Stimulated activated CD8-positive, alpha-beta memory T cell treated with anti-CD3 and anti-CD28 coated beads, Interleukin-4, amount 100 ng/mL, for 1 hour (primary cell): Measurements from ENCODE around the gene ASTN1.

Source experiments
- DNase-seq, 2 donors: peaks; one replicate each; pipeline ENCODE4 v3.0.0-alpha.2; 2020; ENCODE audit warnings: low read depth in 2 of 2, low spot score in 1 of 2

The ASTN1 gene

GRCh38 chr1:177165069-177165439 is 542 bp upstream of the ASTN1 start:
- no peak for DNase-seq

DNA sequence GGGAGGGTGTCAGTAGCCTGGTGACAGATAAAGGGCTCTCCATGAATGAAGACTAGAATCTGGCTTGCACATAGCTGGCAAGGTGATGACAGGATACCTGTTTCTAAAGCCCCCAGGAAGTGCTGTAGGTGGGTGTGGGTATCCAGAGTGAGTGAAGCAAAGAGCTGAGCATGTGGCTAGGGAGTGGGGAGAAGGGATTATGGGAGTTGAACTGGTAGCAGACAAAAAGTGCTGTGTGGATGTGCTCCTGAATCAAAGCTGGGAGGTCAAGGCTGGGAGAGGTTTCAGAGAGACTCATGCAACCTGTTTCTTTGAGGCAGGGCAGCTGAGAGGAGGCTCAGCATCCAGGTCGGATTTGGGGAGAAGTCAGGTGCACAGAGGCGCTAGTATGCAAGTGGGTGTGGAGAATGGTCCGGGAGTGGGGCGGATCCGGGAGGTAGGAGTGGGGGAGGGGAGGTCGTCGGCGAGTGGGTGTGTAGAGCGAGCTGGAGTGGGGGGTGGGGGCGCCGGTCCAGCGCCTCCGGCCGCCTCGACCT is 600 bp downstream of the ASTN1 start:
- no peak for DNase-seq

DNA sequence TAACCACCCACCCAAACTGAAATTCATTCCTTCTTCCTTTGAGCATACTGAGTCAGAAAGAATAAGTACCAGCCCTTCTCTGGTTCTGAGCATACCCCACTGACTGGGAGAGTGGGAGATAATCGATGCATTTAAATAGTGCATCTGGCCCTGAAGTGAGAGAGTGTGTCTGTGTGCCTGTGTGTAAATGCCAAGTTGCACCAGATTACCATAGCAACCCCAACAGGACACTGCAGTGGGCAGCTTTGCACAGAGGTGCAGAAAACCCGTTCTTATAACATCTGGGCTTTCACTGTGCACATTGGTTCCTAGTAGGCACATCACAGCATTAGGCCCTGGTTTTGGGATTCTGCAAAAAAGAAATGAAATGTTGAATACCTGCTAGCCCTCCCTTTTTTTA is 2.3 kb downstream of the ASTN1 start:
- DNase-seq: no peak

DNA sequence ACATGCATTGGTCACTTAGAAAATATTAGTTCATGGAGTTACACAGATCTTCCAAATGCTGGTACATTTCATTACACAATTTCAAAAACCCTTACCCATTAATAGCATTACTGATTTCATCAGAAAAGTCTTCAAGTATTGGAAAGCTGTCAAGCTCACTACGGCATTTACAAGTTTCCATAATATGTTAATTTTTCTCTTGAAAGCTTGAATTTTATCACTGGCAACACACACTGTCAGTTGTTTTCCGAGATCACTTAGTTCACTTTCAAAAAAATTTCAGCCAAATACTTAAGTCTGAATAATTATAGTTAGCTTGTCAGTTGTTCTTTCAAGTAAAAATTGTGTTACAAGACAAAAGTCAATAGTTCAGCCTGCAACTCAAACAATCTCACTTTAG is 18.0 kb downstream of the ASTN1 start:
- DNase-seq: no peak

DNA sequence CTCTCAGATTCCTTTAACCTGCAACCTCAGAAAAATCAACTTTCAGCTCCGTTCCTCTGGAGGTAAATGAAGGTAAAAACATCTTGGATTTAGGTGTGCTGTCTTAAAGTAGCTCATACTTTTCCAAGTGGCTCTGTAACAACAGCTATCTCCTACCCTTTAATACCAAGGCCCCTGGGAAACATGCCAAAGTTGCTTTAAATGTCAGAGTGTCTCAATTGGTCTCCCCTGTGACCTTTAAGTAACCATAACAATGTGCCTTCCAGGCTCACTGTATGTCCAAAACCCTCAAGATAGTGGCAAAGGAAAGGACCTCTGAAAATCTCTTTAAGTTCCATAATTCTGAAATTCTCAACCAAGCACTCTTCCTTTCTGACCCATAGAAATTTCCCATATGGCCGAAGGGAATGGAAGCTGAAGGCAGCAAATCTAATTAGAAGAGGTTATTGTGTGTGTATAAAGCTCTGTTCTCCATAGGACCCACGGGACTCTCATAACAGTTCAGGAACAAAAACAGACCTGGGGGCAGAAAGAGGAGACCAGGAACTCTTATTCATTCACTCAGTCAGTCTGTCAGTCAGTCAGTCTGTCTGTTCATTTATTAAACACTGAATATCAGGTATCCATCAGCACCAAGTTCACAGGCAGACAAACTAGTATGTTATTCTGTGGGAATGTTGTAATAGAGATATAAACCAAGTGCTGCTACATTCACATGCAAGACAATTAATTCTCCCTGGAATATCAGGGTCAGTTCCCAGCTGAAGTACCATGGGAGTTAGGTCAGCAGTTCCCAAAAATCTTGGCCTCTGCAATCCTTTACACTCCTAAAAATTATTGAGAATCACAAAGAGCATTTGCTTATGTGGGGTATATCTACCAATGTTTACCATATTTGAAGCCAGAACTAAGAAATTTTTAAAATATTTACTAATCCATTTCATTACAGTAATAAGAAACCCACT is 19.1 kb downstream of the ASTN1 start:
- no peak for DNase-seq

DNA sequence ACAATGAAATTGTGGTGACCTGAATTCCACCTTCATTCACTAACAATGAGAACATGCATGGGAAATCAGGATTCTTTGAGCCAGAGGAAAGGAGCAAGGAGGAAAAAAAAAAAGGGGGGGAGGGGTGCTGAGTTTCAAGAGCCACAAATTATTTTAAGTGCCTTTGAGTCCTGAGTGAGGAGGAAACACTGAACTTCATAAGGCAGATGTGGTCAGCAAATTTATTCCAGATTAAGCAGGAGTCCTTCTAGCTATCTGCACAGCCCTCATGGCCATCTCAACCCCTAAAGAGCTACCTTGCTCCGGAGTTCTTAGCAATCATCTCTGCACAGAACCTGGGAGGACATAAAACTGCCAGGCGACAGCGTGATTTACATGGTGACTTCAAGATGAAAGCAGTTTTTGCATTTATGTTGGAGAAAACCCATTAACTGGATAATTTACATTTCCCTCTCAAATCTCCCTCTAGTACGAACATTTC is 21.7 kb downstream of the ASTN1 start:
- DNase-seq: no peak

DNA sequence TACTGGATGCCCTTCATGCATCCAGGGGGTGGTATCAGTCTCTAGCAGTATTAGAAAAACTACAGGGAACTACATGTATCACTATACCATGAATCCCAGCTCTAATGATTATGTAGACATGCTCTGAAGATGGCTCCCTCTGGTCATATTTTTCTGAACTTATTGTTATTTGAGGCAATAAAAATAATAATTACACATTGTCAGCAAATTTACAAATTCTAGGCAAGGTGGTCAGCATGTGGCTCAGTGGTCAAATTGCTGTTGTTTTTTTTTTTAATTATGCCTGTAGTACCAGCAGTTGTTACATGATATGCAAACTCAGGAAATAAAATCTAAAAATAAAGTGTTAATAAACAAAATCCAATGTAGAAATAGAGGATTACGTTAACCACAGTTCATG is 22.5 kb downstream of the ASTN1 start:
- no peak for DNase-seq

GRCh38 chr1:177138347-177138746 is 26.2 kb downstream of the ASTN1 start:
- no peak for DNase-seq

GRCh38 chr1:177137814-177138213 is 26.7 kb downstream of the ASTN1 start:
- no peak for DNase-seq

DNA sequence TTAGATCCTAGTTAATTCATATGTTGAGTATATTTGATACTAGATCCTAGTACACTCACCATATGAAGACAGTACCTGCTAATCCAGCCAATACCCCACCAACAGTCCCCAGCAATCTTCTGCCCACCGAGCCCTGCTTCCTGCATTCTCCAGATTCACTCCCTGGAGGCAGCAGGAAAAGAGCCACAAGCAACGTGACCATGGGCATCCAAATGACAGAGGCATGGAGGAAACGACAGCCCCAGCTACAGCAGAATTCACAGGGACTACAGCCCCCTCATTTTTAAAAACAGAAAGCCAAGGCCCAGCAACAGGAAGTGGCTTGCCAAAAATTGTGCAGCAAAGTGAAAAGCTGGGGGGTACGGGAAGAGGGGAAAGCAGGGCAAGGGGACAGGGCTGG is 29.3 kb downstream of the ASTN1 start:
- DNase-seq: no peak

GRCh38 chr1:177133977-177134538 is 30.5 kb downstream of the ASTN1 start:
- no peak for DNase-seq

DNA sequence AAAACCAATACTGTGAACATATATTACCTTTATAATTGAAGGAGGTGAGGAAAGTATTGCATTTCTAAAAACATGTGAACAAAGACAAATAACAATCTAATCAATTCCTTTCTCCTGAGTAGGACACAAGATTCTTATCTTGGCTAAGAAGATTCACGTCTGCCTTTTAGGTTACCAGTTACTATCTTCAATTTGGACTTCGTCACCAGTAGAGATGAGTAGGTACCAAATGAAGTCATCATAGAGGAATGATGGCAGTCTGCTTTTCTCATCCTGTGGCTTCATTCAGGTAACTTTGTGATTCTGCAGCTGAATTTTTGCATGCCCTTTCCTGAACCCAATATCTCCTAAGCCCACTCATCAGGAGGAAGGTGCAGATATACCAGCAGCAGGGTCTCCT is 32.4 kb downstream of the ASTN1 start:
- no peak for DNase-seq

DNA sequence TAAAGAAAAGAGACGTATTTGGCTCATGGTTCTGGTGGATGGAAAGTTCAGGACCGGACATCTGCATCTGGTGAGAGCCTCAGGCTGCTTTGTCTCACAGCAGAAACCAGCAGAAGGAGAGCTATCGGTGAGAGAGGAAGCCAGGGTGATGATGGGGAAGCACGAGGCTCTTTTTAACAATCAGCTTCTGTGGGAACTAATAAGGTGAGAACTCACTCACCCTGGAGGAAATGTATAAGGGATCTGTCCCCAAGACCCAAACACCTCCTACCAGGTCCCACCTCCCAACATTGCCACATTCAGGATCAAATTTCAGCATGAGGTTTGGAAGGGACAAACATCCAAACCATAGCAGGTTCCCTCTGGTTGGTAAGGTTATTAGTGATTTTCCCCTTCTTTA is 32.8 kb downstream of the ASTN1 start:
- no peak for DNase-seq

GRCh38 chr1:177130451-177130945 is 34.0 kb downstream of the ASTN1 start:
- no peak for DNase-seq

DNA sequence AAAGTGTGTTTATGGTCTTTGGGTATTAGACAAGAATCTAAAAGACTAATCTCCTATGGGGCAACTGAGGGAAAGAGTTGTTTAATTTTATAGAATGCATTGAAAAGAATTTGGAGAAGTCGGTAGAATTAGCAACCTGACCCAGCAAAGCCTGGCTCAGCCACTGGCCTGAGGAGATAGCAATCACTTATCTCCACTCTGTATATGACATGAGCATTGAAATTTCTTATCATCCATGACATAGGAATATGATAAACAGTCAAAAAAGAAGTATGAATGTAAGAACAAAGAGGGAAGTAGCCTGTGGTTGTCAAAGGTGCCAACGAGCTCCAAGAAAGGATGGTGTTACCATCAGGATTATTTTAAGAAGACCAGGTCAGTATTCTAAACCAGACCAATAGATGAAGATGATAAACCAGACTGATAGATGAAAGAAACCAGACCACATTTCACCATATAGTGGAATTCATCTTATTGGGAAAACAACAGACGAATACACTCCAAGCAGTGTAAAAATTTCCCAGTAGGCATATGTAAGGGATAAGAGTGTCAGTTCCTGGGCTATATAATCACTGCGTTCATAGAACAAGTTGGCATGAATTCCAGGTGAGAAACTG is 35.7 kb downstream of the ASTN1 start:
- DNase-seq: no peak

DNA sequence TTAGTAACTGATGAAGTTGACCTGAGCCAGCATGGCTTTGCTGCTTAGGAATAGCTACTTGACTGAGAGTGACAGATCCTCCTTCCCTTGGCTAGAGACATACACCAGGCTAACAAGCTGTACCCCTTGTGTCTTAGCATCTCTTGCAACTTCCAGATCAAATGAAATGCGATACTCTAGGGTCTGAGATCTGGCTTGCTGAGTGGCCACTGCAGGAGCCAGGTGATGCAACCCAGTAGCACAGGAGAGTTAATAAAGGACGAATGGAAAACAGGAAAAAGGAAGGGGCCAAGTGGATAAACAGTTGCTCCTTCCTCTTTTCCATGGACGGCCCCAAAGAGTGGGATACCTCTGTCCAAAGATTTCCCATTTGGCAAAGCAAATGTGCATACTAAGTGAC is 38.2 kb downstream of the ASTN1 start:
- DNase-seq: no peak

GRCh38 chr1:177124577-177125278 is 39.8 kb downstream of the ASTN1 start:
- no peak for DNase-seq

DNA sequence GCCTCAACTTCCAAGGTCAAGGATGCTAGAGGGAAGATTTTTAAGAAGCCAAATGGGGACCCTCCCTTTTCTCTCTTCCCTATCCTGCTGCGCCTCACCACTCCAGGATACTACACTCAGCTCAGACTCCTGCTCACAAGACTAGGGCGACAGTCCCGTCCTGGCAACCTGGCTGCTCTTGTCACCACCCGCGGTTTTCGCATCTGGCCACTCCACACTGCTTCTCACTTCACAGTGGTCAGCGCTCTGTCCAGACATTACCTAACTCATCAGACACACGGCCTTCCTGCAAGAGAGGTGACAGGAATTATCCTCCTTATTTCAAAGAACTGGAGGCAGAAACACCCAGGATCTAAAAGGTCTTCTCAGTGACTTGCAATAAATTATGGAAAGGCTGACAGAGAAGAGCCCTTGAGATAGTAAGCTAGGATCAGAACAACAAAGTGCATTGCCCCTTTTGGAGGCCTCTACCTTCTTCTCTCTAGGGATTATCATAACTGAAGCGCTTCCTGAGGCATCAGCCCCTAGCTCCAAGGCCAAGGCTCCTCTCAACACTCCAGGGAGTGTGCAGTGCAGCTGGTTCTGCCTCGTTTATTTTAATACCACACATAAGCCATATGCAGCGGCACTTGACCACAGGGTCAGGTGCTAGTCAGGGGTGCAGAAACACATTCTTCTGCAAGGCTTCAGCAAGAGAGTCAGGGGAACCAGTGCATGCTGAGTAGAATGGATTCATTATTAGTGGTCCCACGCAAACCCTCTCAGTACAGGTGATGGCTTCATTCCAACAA is 41.9 kb downstream of the ASTN1 start:
- DNase-seq: no peak

GRCh38 chr1:177119311-177119710 is 45.2 kb downstream of the ASTN1 start:
- no peak for DNase-seq

GRCh38 chr1:177118901-177119300 is 45.6 kb downstream of the ASTN1 start:
- DNase-seq: no peak
